ENCODE results near the gene SPRR5.

GRCh38 chr1:152981146-152981871, 34.3 kb downstream of the SPRR5 start:
- TF ChIP-seq CTCF (IDR thresholded peaks at IDR 0.05) (no peak), POLR2A (IDR thresholded peaks at IDR 0.05) (no peak)

All from uterus (tissue), 2 donors.